Hepatocyte (in vitro differentiated cells): ENCODE measurements around the gene ZSWIM1.

Experiments used
- EZH2phosphoT487 ChIP-seq: fragments of 200-600 bp; sonication (generic); IDR thresholded peaks from one replicate; pipeline ENCODE4 v1.6.1; 2018; ENCODE audit warnings: antibody characterized with exemption, mild to moderate bottlenecking, low read depth, moderate library complexity; ENCODE audit not compliant: unreplicated experiment, severe bottlenecking
- TF ChIP-seq, protein P1 (sequence below): fragments of 200-600 bp; sonication (generic); IDR thresholded peaks from 2 replicates; pipeline ENCODE4 v1.5.1; 2016; ENCODE audit warnings: antibody characterized with exemption, mild to moderate bottlenecking; ENCODE audit not compliant: poor library complexity

DNA sequence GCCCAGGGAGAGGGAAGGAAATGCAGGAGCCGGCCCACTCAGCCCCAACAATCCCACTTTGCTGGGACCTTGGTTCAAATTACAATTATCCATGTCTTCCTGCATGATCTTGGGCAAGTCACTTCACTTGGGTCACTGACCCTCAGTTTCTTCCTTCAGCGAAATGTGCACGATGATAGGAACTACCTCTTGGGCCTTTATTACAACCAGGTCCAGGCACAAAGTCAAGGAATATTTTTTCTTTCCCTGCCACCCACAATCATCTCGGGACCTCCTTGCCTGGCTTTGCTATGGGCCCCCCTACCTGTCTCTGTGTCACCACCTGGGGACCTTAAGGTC is 31.3 kb downstream of the ZSWIM1 start:
- TF ChIP-seq, protein P1, sequence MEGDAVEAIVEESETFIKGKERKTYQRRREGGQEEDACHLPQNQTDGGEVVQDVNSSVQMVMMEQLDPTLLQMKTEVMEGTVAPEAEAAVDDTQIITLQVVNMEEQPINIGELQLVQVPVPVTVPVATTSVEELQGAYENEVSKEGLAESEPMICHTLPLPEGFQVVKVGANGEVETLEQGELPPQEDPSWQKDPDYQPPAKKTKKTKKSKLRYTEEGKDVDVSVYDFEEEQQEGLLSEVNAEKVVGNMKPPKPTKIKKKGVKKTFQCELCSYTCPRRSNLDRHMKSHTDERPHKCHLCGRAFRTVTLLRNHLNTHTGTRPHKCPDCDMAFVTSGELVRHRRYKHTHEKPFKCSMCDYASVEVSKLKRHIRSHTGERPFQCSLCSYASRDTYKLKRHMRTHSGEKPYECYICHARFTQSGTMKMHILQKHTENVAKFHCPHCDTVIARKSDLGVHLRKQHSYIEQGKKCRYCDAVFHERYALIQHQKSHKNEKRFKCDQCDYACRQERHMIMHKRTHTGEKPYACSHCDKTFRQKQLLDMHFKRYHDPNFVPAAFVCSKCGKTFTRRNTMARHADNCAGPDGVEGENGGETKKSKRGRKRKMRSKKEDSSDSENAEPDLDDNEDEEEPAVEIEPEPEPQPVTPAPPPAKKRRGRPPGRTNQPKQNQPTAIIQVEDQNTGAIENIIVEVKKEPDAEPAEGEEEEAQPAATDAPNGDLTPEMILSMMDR = no peak
- TF ChIP-seq EZH2phosphoT487 = no peak
